HG03439 (cell line): ENCODE results near the gene SLC25A22.

ENCODE experiments used
- ATAC-seq: cut with Tn5 transposase; IDR thresholded peaks from one replicate; pipeline ENCODE4 v1.9.1; 2021; ENCODE audit warnings: mild to moderate bottlenecking, moderate library complexity; ENCODE audit not compliant: unreplicated experiment

The SLC25A22 gene

DNA sequence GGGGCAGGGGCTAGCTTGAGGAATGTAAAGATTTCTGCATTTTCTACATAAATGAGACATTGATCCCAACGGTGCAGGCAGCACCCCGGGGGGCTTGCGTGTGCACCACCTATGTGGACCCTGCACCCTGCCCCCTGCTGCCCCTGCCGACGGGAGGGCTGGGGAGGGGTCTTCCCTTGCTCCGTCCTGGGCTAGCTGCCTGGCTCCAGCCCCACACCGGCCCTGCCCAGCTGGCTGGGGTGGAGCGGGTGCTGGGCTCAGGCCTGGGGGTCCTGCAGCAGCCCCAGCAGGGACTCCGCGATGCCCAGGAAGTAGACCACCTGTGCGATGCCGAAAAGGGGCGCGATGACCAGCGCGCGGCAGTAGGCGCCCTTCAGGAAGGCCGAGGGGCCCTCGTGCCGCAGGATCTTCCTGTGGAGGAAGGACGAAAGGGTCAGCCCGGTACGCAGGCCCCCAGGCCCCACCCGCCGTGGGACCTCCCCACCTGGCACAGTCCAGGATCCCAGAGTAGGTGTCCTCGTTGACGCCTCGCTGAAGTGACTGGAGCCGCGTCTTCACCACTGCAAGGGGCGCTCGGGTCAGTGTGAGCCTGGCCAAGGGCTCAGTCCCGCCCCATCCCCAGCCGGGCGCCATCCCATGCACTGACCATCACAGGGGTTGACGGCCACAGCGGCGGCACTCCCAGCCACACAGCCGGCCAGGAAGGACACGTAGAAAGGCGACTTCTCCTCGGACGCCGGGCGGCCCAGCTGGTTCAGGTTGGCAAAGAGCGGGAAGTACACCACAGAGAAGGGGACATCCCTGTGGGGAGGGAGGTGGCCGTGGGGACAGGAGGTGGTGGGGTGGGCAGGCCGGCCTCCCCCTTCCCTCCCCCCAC lies 6.2 kb downstream of the SLC25A22 start:
- no peak for ATAC-seq

DNA sequence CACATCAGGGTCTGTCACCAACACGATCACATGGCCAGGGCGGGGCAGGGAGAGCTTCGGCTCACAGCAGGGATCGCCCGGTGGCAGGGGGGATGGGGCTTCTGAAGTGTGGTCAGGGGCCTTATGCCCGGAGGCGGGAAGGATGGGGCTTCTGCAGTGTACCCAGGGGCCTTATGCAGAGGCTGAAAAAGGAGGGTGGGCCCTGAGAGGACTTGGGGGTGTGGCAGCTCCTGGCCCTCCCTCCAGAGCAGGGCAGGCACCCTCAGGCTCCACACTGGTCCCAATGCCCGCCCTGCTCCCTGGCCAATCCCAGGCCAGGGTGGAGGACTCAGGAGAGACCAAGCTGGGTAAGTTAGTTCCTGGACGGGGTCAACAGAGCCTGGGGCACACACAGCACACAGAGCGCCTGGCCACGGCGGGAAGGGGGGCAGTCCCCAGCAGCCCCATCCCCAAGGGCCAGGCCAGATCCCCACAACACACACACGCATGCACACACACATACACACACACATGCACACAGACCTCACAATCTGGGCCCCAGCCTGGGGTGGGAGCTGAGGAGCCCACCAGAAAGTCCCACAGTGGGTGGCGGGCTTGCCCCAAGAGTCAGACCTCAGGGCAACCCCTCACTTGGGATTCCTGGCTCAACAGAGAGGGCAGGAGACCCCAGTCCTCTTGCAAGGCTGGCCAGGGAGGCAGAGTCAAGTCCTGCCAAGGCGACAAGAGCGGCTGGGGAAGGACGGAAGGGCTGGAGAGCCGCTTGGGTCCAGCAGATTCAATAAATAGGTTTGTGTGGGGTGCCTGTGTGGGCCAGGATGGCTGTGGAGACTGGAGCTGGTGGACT lies 7.1 kb downstream of the SLC25A22 start:
- no peak for ATAC-seq

- no peak for ATAC-seq
Observed at GRCh38 chr11:789943-790342, 8.1 kb downstream of the SLC25A22 start, which contains the start of gene CEND1. TSS of gene CEND1 (minus strand) at chr11:790090. CDS start at chr11:788576, 1,514 bp downstream.

- no peak for ATAC-seq
Observed at GRCh38 chr11:788953-789940, 8.8 kb downstream of the SLC25A22 start.

DNA sequence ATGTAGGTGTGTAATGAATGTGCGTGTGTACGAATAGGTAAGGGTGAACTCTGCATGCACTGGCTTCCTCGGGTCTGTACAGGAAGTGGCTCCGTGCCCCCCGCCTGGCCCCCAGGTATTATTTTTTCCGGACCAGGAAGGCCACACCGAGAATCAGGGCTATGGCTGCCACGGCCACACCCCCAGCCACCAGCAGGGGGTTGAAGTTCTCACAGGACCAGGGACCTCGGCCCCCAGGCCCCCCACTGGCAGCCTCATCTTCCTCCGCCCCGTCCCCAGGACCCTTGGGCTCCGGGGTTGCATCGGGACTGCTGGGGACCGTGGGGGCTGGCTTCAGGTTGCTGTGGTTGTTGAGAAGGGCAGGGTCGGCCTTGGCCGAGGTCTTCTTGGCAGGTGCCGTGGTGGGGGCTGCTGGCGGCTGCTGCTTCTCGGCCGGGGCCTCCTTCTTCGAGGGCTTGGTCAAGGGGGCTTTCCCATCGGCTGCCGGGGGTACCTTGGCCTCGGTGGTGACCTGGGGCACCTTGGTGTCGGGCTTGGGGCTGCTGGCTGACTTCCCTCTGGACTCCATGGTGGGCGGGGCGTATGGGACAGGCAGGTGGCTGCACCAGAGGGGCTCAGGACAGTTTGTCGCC lies 10.0 kb downstream of the SLC25A22 start:
- no peak for ATAC-seq

- no peak for ATAC-seq
Observed at GRCh38 chr11:787084-787675, 10.9 kb downstream of the SLC25A22 start.

DNA sequence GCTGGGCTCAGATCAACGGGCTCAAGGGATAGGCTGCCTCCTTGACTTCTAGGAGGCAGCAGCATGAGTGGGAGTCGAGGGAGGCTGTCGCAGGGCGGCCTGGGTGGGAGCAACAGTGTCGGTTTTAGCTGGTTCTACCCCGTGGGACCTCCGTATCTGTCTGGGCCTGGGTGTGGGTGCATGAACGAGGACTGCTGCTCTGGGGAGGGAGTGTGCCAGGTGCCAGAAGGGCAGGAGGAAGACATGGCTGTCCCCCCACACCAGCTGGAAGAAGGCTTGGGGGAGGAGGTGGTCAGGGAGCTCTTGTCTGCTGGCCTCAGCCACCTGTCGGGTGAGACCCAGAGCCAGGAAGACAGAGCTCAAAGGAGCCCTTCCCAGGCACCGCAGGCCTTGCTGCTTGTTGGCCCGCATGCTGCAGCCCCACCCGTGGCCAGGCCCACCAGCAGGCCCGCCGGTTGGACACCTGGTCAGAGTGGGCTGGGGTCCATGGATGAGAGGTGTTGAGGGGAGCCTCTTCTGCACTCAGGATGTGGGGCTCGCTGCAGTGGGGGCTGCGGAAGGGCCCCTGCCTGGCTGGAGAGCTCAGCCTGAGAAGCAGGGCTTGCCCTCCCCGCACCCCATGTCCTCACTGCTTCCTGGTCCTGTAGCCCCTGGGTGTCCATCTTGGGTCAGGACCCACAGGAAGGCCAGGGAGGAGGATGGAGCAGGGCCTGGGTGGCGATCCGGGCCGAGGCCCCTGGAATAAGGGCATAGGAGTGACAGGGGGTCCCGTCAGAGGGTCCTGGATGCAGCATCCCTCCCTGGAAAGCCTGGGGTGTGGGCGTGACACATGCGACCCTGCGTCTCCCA lies 11.6 kb downstream of the SLC25A22 start:
- ATAC-seq = no peak

DNA sequence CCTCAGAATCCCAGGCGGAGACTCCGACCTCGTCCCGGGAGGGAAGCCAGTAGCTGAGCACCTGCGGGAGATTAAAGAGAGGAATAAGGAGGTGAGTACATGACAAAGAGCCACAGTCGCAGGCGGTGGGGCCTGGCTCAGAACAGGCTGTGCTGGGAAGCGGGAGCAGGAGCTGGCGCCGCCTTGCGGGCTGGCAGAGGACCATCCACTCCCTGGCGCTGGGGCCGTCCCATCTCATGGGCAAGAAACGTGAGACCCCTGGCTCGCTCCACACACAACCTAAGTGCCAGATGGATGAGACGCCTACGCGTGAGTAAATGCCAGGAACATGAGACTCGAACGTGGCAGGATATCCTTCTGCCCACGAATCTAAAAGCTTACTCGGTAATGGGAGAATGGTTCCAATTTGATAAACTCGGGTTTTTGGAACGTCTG lies 14.5 kb downstream of the SLC25A22 start:
- no peak for ATAC-seq

- ATAC-seq = no peak
Observed at GRCh38 chr11:782264-783174, 15.6 kb downstream of the SLC25A22 start.

DNA sequence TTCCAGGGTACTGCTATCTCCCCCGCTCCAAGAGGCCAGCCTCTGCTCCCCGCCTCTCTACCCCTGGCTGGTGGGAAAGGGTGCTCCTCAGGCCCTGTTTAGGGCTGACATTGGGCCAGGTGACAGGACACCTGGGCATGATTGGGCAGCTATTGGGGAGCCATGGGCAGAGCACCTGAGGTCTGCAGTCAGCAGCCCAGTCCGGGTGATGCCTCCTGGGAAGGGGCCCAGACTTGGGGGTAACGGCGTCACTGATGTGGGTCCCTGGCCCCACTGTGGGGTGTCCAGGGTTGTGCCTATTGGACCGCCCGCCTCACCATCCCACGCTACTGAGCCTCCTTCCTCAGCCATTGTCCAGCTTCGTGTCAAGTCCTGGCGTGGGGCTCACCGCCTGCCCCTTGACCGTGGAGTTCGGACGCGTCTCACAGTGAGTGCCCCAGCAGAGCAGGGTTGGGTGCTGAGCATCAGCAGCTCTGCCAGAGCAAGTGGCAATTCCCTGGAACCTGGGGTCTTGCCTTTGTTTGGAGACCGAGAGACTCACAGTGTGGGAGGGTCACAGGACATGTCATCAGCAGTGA lies 18.0 kb downstream of the SLC25A22 start:
- ATAC-seq = no peak

GRCh38 chr11:778976-779954 lies 18.8 kb downstream of the SLC25A22 start:
- ATAC-seq = no peak

DNA sequence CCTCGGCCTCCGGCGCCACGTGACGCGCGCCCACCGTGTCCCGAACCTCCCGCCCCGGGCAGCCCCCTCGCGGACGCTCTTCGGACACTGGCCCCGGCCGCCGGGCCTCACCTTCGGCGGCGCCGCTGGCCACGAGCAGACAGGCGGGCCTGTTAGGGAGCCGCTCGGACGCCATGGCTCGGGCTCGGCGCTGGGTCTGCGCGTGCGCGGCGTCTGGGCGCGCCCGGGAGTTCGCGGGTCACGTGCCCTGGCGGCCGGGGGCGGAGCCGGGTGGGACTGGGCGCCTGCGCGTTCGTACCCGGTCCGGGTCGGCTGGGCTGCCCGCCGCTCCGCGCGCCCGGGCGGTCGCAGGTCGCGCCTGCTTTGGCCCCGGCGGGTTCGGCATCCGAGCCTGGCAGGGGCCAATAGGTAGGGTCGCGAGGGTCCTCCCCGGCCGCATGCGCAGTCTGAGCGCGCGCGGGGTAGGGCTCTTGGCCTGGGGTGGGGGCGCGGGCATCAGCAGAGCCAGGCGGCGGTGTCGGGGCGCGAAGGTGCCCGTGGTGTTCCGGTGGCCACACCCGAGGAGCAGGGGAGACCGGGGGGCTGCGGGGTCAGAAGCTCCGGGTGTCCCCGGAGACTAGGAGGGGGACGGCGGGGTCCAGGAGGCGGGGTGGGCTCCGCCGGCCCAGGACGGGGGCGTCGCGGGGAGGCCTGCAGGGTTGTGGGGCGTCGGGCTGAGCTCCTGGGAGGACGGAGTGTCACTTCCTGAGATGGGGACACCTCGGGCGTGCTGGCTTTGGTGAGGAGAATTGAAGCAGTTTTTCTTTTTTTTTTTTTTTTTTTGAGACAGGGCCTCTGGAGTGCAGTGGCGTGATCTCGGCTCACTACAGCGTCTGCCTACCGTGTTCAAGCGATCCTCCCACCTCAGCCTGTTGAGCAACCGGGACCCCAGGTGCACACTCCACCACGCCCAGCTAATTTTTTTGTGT lies 20.5 kb downstream of the SLC25A22 start, which contains the start of gene GATD1:
GATD1 (minus strand) TSS at position 200 of the 968 bp plus-strand sequence; CDS start at position 175, 25 bp downstream.
- ATAC-seq = peak; percentile 62

- peak; percentile 37 for ATAC-seq
Observed at GRCh38 chr11:776561-777287, 21.4 kb downstream of the SLC25A22 start.

- no peak for ATAC-seq
Observed at GRCh38 chr11:776263-776560, 21.9 kb downstream of the SLC25A22 start.
